ENCODE measurements around the gene MIEF2. TPM values are rescaled to one million over a fixed set of nuclear protein-coding genes. Genes with fewer than 3 reads are reported as not detected.

The MIEF2 gene
- polyA plus RNA-seq, 6 donors from 2014 or later: 3.2 to 13.8 (median 9.9) TPM

GRCh38 chr17:18254888-18255649, 5.4 kb upstream of the MIEF2 start:
- no peaks in the 10 kb centered on the region for H3K27me3 Mint-ChIP-seq
- no peak for ATAC-seq (ENCODE audit: low read depth in 2 of 2)
- peak overlapping the region in 2 of 8 donors; percentile 6 to 88 for H3K4me3 Mint-ChIP-seq
- no peak for DNase-seq
- H3K36me3 Mint-ChIP-seq: peaks cover 0 to 10% of the 10 kb centered on the region in 2 donors
- H3K27ac Mint-ChIP-seq: no peak overlapping the region
- peaks cover 15 to 29% (median 27%) of the 10 kb centered on the region in 3 donors for H3K4me1 Mint-ChIP-seq
- H3K9me3 Mint-ChIP-seq: no peaks in the 10 kb centered on the region

- H3K4me1 Mint-ChIP-seq: peaks cover 17 to 37% (median 34%) of the 10 kb centered on the region in 3 donors
- no peak overlapping the region for H3K27ac Mint-ChIP-seq
- DNase-seq: no peak
- H3K4me3 Mint-ChIP-seq: peak overlapping the region in 5 of 8 donors; percentile 39 to 88 (median 56)
- H3K36me3 Mint-ChIP-seq: no peaks in the 10 kb centered on the region
- no peaks in the 10 kb centered on the region for H3K9me3 Mint-ChIP-seq
- no peaks in the 10 kb centered on the region for H3K27me3 Mint-ChIP-seq
- ATAC-seq (ENCODE audit: low read depth in 2 of 2): no peak
These were observed 4.1 kb upstream of the MIEF2 start for GRCh38 chr17:18256351-18256750.

- Mint-ChIP-seq H3K27ac (peak overlapping the region in 1 of 6 donors; percentile 92), H3K36me3 (no peaks in the 10 kb centered on the region), H3K9me3 (no peaks in the 10 kb centered on the region), H3K4me1 (peaks cover 20 to 41% (median 38%) of the 10 kb centered on the region in 3 donors), H3K27me3 (no peaks in the 10 kb centered on the region), H3K4me3 (peak overlapping the region in 6 of 8 donors; percentile 88 to 99 (median 98))
- DNase-seq (no peak), ATAC-seq (ENCODE audit: low read depth in 2 of 2) (no peak)
These were observed 3.7 kb upstream of the MIEF2 start for GRCh38 chr17:18256776-18257175.

- Mint-ChIP-seq H3K36me3 (no peaks in the 10 kb centered on the region), H3K4me3 (peak overlapping the region; percentile 88 to 99 (median 97)), H3K27ac (peak overlapping the region in 5 of 6 donors; percentile 79 to 92 (median 91)), H3K4me1 (peaks cover 25 to 47% (median 43%) of the 10 kb centered on the region in 3 donors), H3K9me3 (no peaks in the 10 kb centered on the region), H3K27me3 (no peaks in the 10 kb centered on the region)
- DNase-seq: no peak
- no peak for ATAC-seq (ENCODE audit: low read depth in 2 of 2)
These were observed 3.0 kb upstream of the MIEF2 start for GRCh38 chr17:18257268-18257981.

- no peaks in the 10 kb centered on the region for H3K36me3 Mint-ChIP-seq
- peak overlapping the region in 5 of 6 donors; percentile 79 to 92 (median 91) for H3K27ac Mint-ChIP-seq
- peak; percentile 60 for DNase-seq
- no peaks in the 10 kb centered on the region for H3K9me3 Mint-ChIP-seq
- peaks cover 27 to 50% (median 43%) of the 10 kb centered on the region in 3 donors for H3K4me1 Mint-ChIP-seq
- H3K27me3 Mint-ChIP-seq: no peaks in the 10 kb centered on the region
- ATAC-seq (ENCODE audit: low read depth in 2 of 2): peak; percentile 42 to 48
- H3K4me3 Mint-ChIP-seq: peak overlapping the region; percentile 88 to 99 (median 97)
These were observed 2.5 kb upstream of the MIEF2 start for GRCh38 chr17:18257982-18258355.

GRCh38 chr17:18258356-18259038, 2.0 kb upstream of the MIEF2 start, which contains the start of gene FLII:
Gene FLII (minus strand): TSS chr17:18258738. CDS start chr17:18258690, 48 bp downstream.
- Mint-ChIP-seq H3K36me3 (no peaks in the 10 kb centered on the region), H3K27me3 (no peaks in the 10 kb centered on the region), H3K4me3 (peak within 1 kb of the TSS; percentile 93 to 99 (median 97)), H3K27ac (peak within 1 kb of the TSS; percentile 59 to 96 (median 92)), H3K4me1 (peaks cover 31 to 50% (median 46%) of the 10 kb centered on the region in 3 donors), H3K9me3 (no peaks in the 10 kb centered on the region)
- DNase-seq (peak; percentile 48), ATAC-seq (ENCODE audit: low read depth in 2 of 2) (peak; percentile 40 to 49)

- Mint-ChIP-seq H3K27ac (peak overlapping the region; percentile 30 to 91 (median 62)), H3K36me3 (no peaks in the 10 kb centered on the region), H3K9me3 (no peaks in the 10 kb centered on the region), H3K27me3 (no peaks in the 10 kb centered on the region), H3K4me3 (peak overlapping the region; percentile 75 to 93 (median 86)), H3K4me1 (peaks cover 31 to 46% (median 44%) of the 10 kb centered on the region in 3 donors)
- no peak for ATAC-seq (ENCODE audit: low read depth in 2 of 2)
- no peak for DNase-seq
These were observed 686 bp upstream of the MIEF2 start for GRCh38 chr17:18259621-18260331.

GRCh38 chr17:18261146-18261515, 669 bp downstream of the MIEF2 start:
- ATAC-seq (ENCODE audit: low read depth in 2 of 2) (no peak), DNase-seq (peak; percentile 12)
- Mint-ChIP-seq H3K27me3 (no peaks in the 10 kb centered on the region), H3K27ac (peak overlapping the region in 4 of 6 donors; percentile 59 to 91 (median 78)), H3K36me3 (no peaks in the 10 kb centered on the region), H3K4me3 (peak overlapping the region; percentile 75 to 93 (median 86)), H3K9me3 (no peaks in the 10 kb centered on the region), H3K4me1 (peaks cover 31 to 44% (median 43%) of the 10 kb centered on the region in 3 donors)

GRCh38 chr17:18261659-18262058, 1.2 kb downstream of the MIEF2 start:
- H3K4me3 Mint-ChIP-seq: peak overlapping the region; percentile 75 to 93 (median 86)
- H3K9me3 Mint-ChIP-seq: no peaks in the 10 kb centered on the region
- H3K4me1 Mint-ChIP-seq: peaks cover 31 to 40% (median 38%) of the 10 kb centered on the region in 3 donors
- peak overlapping the region in 3 of 6 donors; percentile 76 to 82 (median 80) for H3K27ac Mint-ChIP-seq
- DNase-seq (no peak), ATAC-seq (ENCODE audit: low read depth in 2 of 2) (no peak)
- no peaks in the 10 kb centered on the region for H3K36me3 Mint-ChIP-seq
- H3K27me3 Mint-ChIP-seq: no peaks in the 10 kb centered on the region

GRCh38 chr17:18262111-18262510, 1.6 kb downstream of the MIEF2 start:
- no peaks in the 10 kb centered on the region for H3K36me3 Mint-ChIP-seq
- H3K9me3 Mint-ChIP-seq: no peaks in the 10 kb centered on the region
- H3K4me3 Mint-ChIP-seq: peak overlapping the region in 6 of 8 donors; percentile 75 to 93 (median 86)
- ATAC-seq (ENCODE audit: low read depth in 2 of 2) (no peak), DNase-seq (no peak)
- no peaks in the 10 kb centered on the region for H3K27me3 Mint-ChIP-seq
- H3K4me1 Mint-ChIP-seq: peaks cover 28 to 36% (median 35%) of the 10 kb centered on the region in 3 donors
- peak overlapping the region in 2 of 6 donors; percentile 52 to 76 for H3K27ac Mint-ChIP-seq

GRCh38 chr17:18262641-18263040, 2.2 kb downstream of the MIEF2 start:
- Mint-ChIP-seq H3K9me3 (no peaks in the 10 kb centered on the region), H3K4me1 (peaks cover 25 to 31% (median 30%) of the 10 kb centered on the region in 3 donors), H3K27me3 (no peaks in the 10 kb centered on the region), H3K27ac (no peak overlapping the region), H3K4me3 (peak overlapping the region in 4 of 8 donors; percentile 47 to 93 (median 84)), H3K36me3 (no peaks in the 10 kb centered on the region)
- DNase-seq (no peak), ATAC-seq (ENCODE audit: low read depth in 2 of 2) (no peak)

- no peak for ATAC-seq (ENCODE audit: low read depth in 2 of 2)
- Mint-ChIP-seq H3K4me3 (no peak overlapping the region), H3K4me1 (peaks cover 21 to 26% (median 24%) of the 10 kb centered on the region in 3 donors), H3K27ac (no peak overlapping the region), H3K27me3 (no peaks in the 10 kb centered on the region), H3K36me3 (no peaks in the 10 kb centered on the region), H3K9me3 (no peaks in the 10 kb centered on the region)
- DNase-seq: no peak
These were observed 3.6 kb downstream of the MIEF2 start for GRCh38 chr17:18263885-18264682.

Measured in naive B cell (primary cell).